Liver (tissue), 3 donors: Measurements from ENCODE around the gene CAMKMT.

Source experiments
- CTCF ChIP-seq: fragments of 150-350 bp; IDR thresholded peaks from 2 replicates; pipeline ENCODE4 v1.5.1; 2017; ENCODE audit warnings: improper control_type of control experiment, low read depth, low read length; ENCODE audit not compliant: missing input control
- MAX ChIP-seq: IDR thresholded peaks from 2 replicates; pipeline ENCODE4 v1.6.1; 2016; ENCODE audit warnings: antibody characterized with exemption
- SP1 ChIP-seq: IDR thresholded peaks from 2 replicates; pipeline ENCODE4 v1.6.1; 2018; ENCODE audit warnings: antibody characterized with exemption, mild to moderate bottlenecking
- donor health status: healthy.
- donor health status: healthy.

- TF ChIP-seq CTCF: no peak
- TF ChIP-seq MAX: no peak
- no peak for TF ChIP-seq SP1
These were observed 280.5 kb downstream of the CAMKMT start for GRCh38 chr2:44642123-44642857.
